Hematopoietic multipotent progenitor cell treated with erythropoietin and hydrocortisone succinate and interleukin-3 and kit ligand, for 4 days (in vitro differentiated cells): ENCODE data around the gene SLC38A10.

Source experiments
- DNase-seq: peaks from one replicate; pipeline ENCODE4 v3.0.0-alpha.2; 2015

SLC38A10 gene

DNA sequence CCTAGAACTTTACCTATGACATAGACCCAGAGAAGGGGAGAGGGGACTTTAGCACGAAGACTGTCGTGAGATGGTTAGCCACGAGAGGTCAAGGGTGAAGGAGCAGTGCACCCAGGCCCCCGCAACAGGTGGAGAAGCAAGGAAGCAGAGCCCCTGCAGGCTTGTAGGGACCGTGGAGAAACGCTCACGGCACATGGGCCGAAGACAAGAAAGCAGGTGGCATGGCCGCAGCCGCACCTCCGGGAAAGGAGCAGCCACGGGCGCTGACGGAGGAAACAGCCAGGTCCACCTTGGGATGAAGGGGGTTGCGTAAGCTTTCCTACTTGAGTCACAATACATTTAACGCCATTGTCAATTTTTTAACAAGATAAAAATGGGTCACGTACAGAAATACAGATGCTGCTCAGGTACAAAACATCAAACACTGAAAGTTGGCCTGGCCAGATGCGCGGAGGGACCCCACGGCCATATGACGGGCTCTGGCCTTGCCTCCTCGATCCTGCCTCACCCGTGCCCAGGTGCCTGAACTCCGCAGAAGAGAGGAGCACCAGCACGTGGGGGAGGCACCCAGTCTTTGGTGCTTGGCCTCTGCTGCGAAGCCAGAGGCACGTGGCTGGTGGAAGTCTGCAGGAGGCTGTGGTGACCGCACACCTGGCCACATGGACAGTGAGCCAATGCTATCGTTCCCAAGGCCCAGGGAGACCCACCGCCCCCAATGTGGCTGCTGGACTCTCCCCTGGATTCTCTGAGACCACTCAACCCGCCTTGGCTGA is 21.2 kb downstream of the SLC38A10 start:
- no peak for DNase-seq

- peak; percentile 32 for DNase-seq
Measured at GRCh38 chr17:81272616-81273015, 22.5 kb downstream of the SLC38A10 start.

DNA sequence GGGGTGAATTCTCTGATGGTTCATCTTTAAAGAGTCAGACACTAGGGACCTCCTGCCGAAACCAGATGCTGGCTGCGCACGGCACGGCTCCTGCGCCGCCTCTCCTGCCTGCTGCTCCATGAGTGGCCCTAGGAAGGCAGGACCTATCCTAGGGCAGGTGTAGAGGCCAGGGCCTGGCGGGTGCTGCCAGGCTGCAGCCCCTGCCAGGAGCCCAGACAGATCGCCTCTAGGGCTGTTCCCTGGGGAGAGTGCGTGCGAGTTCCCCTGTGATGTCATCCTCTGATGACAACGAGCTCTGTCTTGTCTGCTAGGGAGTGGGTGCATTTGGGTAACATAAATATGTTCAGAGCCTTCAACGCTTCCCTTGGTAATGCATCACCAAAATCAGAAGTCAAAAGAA is 23.9 kb downstream of the SLC38A10 start:
- no peak for DNase-seq

GRCh38 chr17:81270279-81270678 is 24.8 kb downstream of the SLC38A10 start:
- DNase-seq, result no peak

DNA sequence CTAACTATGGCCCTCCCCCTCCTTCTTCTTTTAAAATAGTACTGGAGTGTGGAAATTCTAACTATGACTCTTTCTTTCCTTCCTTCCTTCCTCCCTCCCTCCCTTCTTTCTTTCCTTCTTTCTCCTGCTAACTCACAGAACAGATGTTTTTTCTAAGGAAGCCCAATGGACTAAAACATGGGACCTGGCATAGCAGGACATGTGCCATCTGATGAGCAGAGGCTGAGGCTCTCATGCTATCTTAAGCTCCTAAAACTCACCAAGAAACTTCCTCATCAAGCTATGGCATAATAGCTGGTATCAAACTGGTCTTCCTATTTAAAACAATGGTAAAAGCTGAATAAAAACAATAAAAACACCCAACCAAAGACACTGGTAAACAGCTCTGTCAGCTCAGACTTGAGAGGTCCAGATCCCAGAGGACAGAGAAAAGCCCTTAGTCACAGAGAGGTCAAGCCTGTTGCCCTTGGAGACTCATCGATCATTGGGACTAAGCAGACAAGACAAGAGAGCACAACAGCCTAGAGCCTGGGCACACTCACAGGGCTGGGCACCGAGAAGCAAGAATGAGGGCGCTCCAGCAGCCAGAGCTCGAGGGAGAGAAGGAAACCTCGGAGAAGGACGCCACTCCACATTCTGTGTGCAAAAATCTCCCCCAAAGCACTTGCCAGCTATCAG is 27.6 kb downstream of the SLC38A10 start:
- no peak for DNase-seq

DNA sequence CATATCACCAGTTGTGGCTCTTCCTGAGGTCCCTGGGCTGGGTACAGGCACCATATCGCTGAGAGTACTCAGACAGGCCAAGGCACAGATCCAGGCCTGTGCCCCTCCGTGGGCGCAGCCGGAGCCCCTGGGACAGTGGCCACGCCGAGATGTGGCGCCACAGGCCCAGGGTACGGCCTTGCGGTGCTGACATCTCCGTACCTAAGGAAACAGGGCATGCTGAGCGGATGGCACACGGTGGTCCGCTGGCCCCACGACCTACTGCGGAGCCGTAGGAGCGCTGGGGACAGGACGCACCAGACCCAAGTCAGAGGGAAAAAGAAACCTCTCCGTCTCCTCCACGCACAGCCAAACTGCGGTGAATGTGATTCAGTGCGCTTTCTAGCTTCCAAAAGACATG is 29.5 kb downstream of the SLC38A10 start:
- no peak for DNase-seq

GRCh38 chr17:81264640-81265039 is 30.5 kb downstream of the SLC38A10 start:
- DNase-seq, result no peak

DNA sequence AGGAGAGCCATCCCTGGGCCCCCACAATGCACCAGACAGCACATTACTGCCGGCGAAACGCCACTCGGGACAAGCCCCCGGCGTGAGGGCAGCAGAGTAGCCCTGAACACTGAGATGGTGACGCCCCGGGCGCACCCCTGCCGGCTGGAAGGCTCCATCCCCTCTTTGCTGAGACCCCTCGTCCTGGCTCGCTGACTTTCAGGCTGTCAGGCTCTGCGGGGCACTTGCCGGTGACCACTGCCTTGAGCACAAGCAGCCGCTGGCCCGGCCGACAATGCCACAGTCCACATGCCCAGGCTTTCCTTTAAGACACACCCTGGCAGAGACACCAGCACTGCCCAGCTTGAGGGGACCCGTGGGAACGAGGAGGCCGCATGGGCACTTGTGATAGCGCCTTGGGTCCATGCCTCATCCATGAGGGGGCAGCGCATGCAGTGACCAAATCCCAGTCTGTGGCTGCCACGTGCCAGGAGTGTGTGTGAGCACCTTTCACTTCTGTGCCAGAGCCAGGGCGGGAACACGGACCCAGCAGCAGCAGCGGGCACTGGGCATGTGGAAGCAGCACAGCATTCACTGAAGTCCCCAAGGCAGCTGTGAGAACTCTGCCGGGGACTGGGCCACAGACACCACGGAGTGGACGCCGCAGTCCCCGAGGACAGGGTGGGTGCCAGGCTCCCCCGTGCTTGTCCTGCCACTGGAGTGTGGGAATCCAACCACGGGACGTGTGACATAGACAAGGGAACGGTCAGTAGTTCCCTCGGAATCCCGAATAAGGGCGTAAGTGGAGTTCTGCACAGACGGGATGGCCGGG is 31.5 kb downstream of the SLC38A10 start:
- no peak for DNase-seq

DNA sequence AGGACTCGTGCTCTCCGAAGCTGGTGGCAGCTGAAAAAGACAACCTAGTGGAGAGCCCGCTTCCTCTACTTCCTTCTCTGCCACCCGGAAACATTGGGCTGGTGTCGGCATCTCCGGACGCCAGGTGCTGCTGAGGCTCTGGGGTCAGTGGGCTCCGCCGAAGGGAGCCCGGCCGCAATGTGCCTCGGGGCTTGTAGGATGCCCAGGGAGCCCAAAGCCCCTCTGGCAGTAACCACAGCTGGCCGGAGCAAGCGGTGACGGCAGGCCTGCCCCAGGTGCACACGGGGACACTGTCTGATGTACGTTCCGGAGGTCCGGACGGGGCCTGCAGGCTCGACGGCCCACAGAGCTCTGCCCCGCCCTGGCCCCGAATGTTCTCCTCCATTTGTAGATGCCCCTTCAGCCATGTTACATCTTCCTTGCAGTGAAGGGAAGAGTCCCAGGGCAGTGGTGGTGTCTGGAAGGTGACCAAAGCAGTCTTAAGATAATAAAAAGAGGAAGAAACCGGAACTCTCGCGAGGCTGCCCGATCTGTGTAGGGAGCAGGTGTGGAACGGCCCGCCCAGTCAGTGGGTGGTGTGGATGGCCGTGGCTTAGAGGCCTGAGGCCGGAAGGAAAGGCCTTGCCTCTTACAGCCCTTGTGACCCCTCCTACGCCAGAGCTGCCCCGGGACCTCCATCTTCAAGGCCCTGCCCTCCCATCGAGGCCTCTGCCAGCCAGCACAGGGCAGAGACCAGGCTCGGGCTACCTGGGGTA is 33.3 kb downstream of the SLC38A10 start:
- DNase-seq, result no peak

DNA sequence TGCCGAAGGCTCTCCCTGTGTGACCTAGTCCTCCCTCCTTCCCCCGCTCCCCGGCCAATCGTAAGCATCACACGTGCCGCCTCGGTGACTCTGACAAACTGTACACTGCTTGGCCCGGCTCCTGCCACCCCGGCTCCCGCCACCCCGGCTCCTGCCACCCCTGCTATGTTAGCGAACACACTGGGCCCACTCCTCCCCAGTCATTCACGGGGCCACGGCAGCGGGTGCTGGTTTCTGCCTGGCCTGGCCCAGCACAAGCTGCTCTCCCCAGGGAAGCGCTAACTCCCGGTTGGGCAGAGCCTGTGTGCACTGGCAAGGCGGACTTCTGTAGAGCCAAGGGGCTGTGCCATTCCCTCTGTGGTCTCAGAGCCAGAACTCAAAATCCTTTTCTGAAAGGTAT is 34.0 kb downstream of the SLC38A10 start:
- no peak for DNase-seq

DNA sequence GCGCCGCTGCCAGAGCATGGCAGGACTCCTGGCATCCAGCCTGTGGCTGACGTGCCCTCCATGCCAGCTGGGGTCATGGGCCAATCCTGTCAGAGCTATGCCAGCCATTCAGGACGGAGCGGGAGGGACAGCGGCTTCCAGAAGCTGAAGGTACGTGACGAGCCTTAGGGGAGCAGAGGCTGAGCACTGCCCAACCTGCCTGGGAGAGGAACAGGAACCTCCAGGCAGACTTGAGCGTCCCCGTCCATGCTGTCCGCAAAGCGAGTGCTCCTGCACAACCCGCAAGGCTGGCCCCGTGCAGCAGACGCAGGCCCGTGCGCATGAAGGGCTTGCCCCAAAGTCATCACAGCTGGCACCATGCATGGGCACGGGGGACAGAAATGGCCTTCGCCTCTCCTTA is 34.5 kb downstream of the SLC38A10 start:
- DNase-seq, result no peak

- DNase-seq, result no peak
Measured at GRCh38 chr17:81260171-81260570, 34.9 kb downstream of the SLC38A10 start.

DNA sequence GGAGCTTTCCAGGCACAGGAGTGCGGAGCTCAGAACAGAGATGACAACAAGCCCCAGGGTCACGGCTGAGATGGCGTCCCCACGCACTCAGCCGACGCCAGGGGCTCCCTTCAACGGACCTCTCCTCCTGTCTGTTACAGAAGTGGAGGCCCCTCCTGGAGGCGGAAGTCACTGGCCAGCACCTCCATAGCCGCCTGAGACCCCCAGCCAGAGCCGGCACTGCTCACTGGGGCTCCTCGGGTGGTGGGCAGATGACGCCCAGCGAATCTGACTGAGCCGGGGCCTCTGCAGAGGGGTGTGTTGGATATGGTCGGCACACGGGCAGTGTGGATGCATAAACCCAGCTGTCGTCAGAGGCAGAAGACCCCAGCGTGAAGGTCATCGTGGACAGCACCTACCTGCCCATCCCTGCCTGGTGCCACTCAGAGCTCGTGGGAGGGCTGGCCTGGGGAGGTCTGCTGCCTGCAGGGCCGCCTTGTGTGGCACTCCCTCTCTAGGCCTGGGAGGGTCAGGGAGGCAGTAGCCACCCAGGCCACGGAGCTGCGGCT is 36.0 kb downstream of the SLC38A10 start:
- DNase-seq, result no peak

- no peak for DNase-seq
Measured at GRCh38 chr17:81258292-81258691, 36.8 kb downstream of the SLC38A10 start.

DNA sequence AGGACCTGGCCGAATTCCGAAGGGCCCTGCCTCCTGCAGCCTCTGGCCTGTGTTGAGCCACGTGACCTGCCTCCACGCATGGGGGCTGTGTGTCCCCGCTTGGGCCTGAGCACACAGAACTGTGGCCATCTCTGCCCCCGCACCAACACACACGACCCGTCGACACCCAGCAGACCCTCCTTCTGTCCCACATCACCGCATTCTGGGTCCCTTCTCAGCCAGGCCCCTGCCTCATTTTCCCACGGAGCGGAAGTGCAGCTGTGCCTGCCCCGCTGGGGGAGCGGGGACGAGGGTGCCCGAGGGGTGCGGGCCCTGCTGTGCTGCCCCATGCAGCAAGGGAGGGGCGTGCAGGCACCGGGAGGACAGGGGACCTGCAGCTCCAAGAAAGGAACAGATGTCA is 37.6 kb downstream of the SLC38A10 start:
- no peak for DNase-seq

GRCh38 chr17:81256616-81257015 is 38.5 kb downstream of the SLC38A10 start:
- no peak for DNase-seq

GRCh38 chr17:81254955-81255717 is 40.0 kb downstream of the SLC38A10 start:
- DNase-seq, result peak; percentile 47

GRCh38 chr17:81253358-81254131 is 41.6 kb downstream of the SLC38A10 start:
- DNase-seq, result peak; percentile 63

GRCh38 chr17:81252987-81253329 is 42.1 kb downstream of the SLC38A10 start:
- DNase-seq, result no peak

GRCh38 chr17:81252326-81252986 is 42.7 kb downstream of the SLC38A10 start:
- DNase-seq, result no peak
